ENCODE results near the gene THEM5.
A peak's percentile ranks its signal among the peaks of the same experiment; 100 is the strongest.

The THEM5 gene

GRCh38 chr1:151837884-151838221, 15.7 kb downstream of the THEM5 start:
- TF ChIP-seq CTCF (conservative IDR thresholded peaks at IDR 0.05) = no peak

GRCh38 chr1:151837197-151837596, 16.3 kb downstream of the THEM5 start:
- H3K27ac ChIP-seq = peak overlapping the region; percentile 99
- no peak for TF ChIP-seq CTCF (conservative IDR thresholded peaks at IDR 0.05)

More at GRCh38 chr1:151837884-151838221, 15.7 kb downstream of the THEM5 start:
- peak overlapping the region; percentile 99 for H3K27ac ChIP-seq

- TF ChIP-seq CTCF (conservative IDR thresholded peaks at IDR 0.05) = no peak
- peak overlapping the region; percentile 99 for H3K27ac ChIP-seq
Measured at GRCh38 chr1:151835596-151835995, 17.9 kb downstream of the THEM5 start.

- TF ChIP-seq CTCF (conservative IDR thresholded peaks at IDR 0.05) = no peak
- peak overlapping the region; percentile 99; the same call in 1 of the 2 replicates for H3K27ac ChIP-seq
Measured at GRCh38 chr1:151834239-151834638, 19.3 kb downstream of the THEM5 start.

GRCh38 chr1:151833172-151833900, 20.2 kb downstream of the THEM5 start:
- peak overlapping the region; percentile 99 for H3K27ac ChIP-seq
- no peak for TF ChIP-seq CTCF (conservative IDR thresholded peaks at IDR 0.05)

GRCh38 chr1:151832318-151832980, 21.1 kb downstream of the THEM5 start:
- peak overlapping the region; percentile 99 for H3K27ac ChIP-seq
- TF ChIP-seq CTCF (conservative IDR thresholded peaks at IDR 0.05) = no peak

GRCh38 chr1:151831605-151832004, 21.9 kb downstream of the THEM5 start, which contains the start of gene RORC:
RORC (minus strand) TSS chr1:151831802; CDS start chr1:151831764, 38 bp downstream.
- TF ChIP-seq CTCF (conservative IDR thresholded peaks at IDR 0.05) = no peak
- peak within 1 kb of the TSS; percentile 99 for H3K27ac ChIP-seq

All from VCaP (cell line).